Endothelial cell of umbilical vein (primary cell): Measurements from ENCODE around the gene OLFML2A. TPM values are rescaled to one million over a fixed set of nuclear protein-coding genes. Genes with fewer than 3 reads are reported as not detected.

Experiments
- BruUV-seq: library from RNA; stranded (reverse); fragments of 400-500 nt; replicated peaks from 2 replicates; lab custom pipeline; 2021; lab: Mats Ljungman, UMichigan
- CTCF ChIA-PET: fragments of 300-600, 350-600 bp; sonication (Branson Sonifier 250); formaldehyde crosslinking; loops from one replicate; lab custom pipeline; 2021; ENCODE audit warnings: antibody characterized with exemption, inconsistent platforms; lab: Charles Lee
- POLR2A ChIA-PET: fragments of 300-600, 350-600 bp; sonication (Branson Sonifier 250); formaldehyde crosslinking; loops from one replicate; lab custom pipeline; 2021; ENCODE audit warnings: antibody characterized with exemption, inconsistent platforms; lab: Charles Lee
- DNase-seq: peaks from one replicate; pipeline ENCODE4 v3.0.0-alpha.2; 2011; ENCODE audit warnings: low read depth, low spot score
- FAIRE-seq: peaks from 2 replicates; lab custom pipeline; 2011; peaks lifted over from hg19 to GRCh38; lab: Jason Lieb, UNC
- H2AFZ ChIP-seq: 2 replicates; pipeline ENCODE4 v1.6.0; 2012; ENCODE audit warnings: low read depth, low read length, control low read depth, inconsistent platforms
- H3K27ac ChIP-seq: 2 replicates; pipeline ENCODE4 v1.5.1; 2011; ENCODE audit warnings: low read depth, mild to moderate bottlenecking, control low read depth, low read length, moderate library complexity; ENCODE audit not compliant: insufficient read depth
- H3K27me3 ChIP-seq, 2 experiments: 2 replicates each; pipeline versions ENCODE4 v1.6.0 to v1.6.1; 2011; ENCODE audit warnings: low read length in 2 of 2, mixed read lengths in 1 of 2; ENCODE audit not compliant: control insufficient read depth in 2 of 2, insufficient read depth in 2 of 2
- H3K36me3 ChIP-seq, 2 experiments: 2 replicates in 1 of 2; 3 replicates in 1 of 2; pipeline ENCODE4 v1.5.1; 2011; ENCODE audit warnings: low read length in 2 of 2, mild to moderate bottlenecking in 1 of 2, moderate library complexity in 1 of 2; ENCODE audit not compliant: control insufficient read depth in 2 of 2, insufficient read depth in 2 of 2; ENCODE audit errors: extremely low read depth in 1 of 2
- H3K4me1 ChIP-seq: 3 replicates; pipeline ENCODE4 v1.5.1; 2011; ENCODE audit warnings: mild to moderate bottlenecking, low read length; ENCODE audit not compliant: control insufficient read depth, insufficient read depth; ENCODE audit errors: extremely low read depth
- H3K4me2 ChIP-seq: 2 replicates; pipeline ENCODE4 v1.6.1; 2011; ENCODE audit warnings: low read length, control low read depth, mixed read lengths; ENCODE audit not compliant: insufficient read depth
- H3K4me3 ChIP-seq, 3 experiments: fragments of 200-600 bp in 1 of 3; sonication (generic), shearing (Covaris generic) in 1 of 3; replicated peaks in 1 of 3; 2 replicates each; pipeline ENCODE4 v1.5.1; 2011 to 2016; ENCODE audit warnings: control low read depth in 3 of 3, low read length in 3 of 3, mild to moderate bottlenecking in 2 of 3, inconsistent platforms in 1 of 3, low read depth in 1 of 3, moderate library complexity in 1 of 3; ENCODE audit not compliant: insufficient read depth in 1 of 3
- H3K79me2 ChIP-seq: 2 replicates; pipeline ENCODE4 v1.6.0; 2012; ENCODE audit warnings: low read length, inconsistent platforms; ENCODE audit not compliant: control insufficient read depth, insufficient read depth
- H3K9ac ChIP-seq: replicated peaks from 2 replicates; pipeline ENCODE3; 2011; ENCODE audit warnings: low read length, control low read depth; ENCODE audit not compliant: insufficient read depth; ENCODE audit errors: extremely low read depth
- H3K9me1 ChIP-seq: replicated peaks from 3 replicates; pipeline ENCODE4 v1.6.0; 2011; ENCODE audit warnings: mild to moderate bottlenecking, low read length; ENCODE audit not compliant: control insufficient read depth, insufficient read depth; ENCODE audit errors: extremely low read depth
- H3K9me3 ChIP-seq: replicated peaks from 2 replicates; pipeline ENCODE4 v1.5.1; 2012; ENCODE audit warnings: low read length, inconsistent platforms; ENCODE audit not compliant: control insufficient read depth, insufficient read depth
- H4K20me1 ChIP-seq: replicated peaks from 2 replicates; pipeline ENCODE3; 2011; ENCODE audit warnings: mild to moderate bottlenecking, low read length; ENCODE audit not compliant: control insufficient read depth, insufficient read depth; ENCODE audit errors: extremely low read depth
- EZH2 ChIP-seq: IDR thresholded peaks from 2 replicates; pipeline ENCODE4 v1.6.1; 2012; ENCODE audit warnings: borderline replicate concordance, low read depth, mild to moderate bottlenecking, moderate library complexity, low read length, inconsistent platforms; ENCODE audit not compliant: severe bottlenecking
- FOS ChIP-seq: IDR thresholded peaks from 2 replicates; pipeline ENCODE4 v1.6.1; 2011; ENCODE audit warnings: mild to moderate bottlenecking, low read length, moderate library complexity, borderline replicate concordance; ENCODE audit not compliant: insufficient read depth
- GATA2 ChIP-seq: IDR thresholded peaks from 2 replicates; pipeline ENCODE4 v1.7.0; 2011; ENCODE audit warnings: low read depth, mild to moderate bottlenecking, moderate library complexity, mixed read lengths, low read length; ENCODE audit not compliant: insufficient read length, insufficient read depth
- JUN ChIP-seq: IDR thresholded peaks from 2 replicates; pipeline ENCODE4 v1.6.1; 2011; ENCODE audit warnings: borderline replicate concordance, low read depth; ENCODE audit not compliant: insufficient read length, insufficient read depth
- MYC ChIP-seq: IDR thresholded peaks from one replicate; pipeline ENCODE4 v1.6.1; 2011; ENCODE audit warnings: mild to moderate bottlenecking, low read depth, low read length
- POLR2A ChIP-seq: IDR thresholded peaks from 2 replicates; pipeline ENCODE4 v1.6.1; 2012; ENCODE audit warnings: low read depth, mild to moderate bottlenecking, control low read depth, low read length
- POLR2AphosphoS5 ChIP-seq: IDR thresholded peaks from 2 replicates; pipeline ENCODE4 v1.6.1; 2012; ENCODE audit warnings: low read depth, mild to moderate bottlenecking, control low read depth, low read length, moderate library complexity; ENCODE audit not compliant: insufficient read depth
- dilution Hi-C: fragments of 300-500 bp; cut with MboI; formaldehyde crosslinking; loops from one replicate; pipeline ENCODE4 v1.15.0; 2019; ENCODE audit warnings: low sequenced_read_pairs; ENCODE audit not compliant: extremely low pct_ligation_motif_present
- intact Hi-C: fragments of 100-400 bp; cut with micrococcal nuclease; formaldehyde crosslinking; loops from one replicate; pipeline ENCODE4 v1.10.0; 2022
- polyA plus RNA-seq, 4 experiments: library from polyadenylated mRNA; depleted of rRNA in 3 of 4; stranded (reverse) in 3 of 4; unstranded in 1 of 4; fragments of >200 nt; gene quantifications; 2 replicates each; pipeline versions ENCODE4 v1.2.1 to v1.2.3, GENCODE V29; 2011 to 2012; ENCODE audit warnings: missing spikeins in 1 of 4
- total RNA-seq: library from RNA; stranded (reverse); gene quantifications from 2 replicates; pipeline ENCODE4 v1.2.3, GENCODE V29; 2021
- TF ChIP-seq, protein P1 (sequence below): IDR thresholded peaks from 2 replicates; pipeline ENCODE4 v1.6.1; 2011; ENCODE audit not compliant: insufficient read depth, insufficient read length
- TF ChIP-seq, protein P2 (sequence below), 2 donors: IDR thresholded peaks; 1 replicate in 1 of 2; 2 replicates in 1 of 2; pipeline ENCODE4 v1.5.1; 2011; ENCODE audit warnings: low read length in 2 of 2, mild to moderate bottlenecking in 2 of 2, moderate library complexity in 2 of 2, control low read depth in 1 of 2, inconsistent platforms in 1 of 2, low read depth in 1 of 2; ENCODE audit not compliant: insufficient read depth in 1 of 2; ENCODE audit errors: extremely low read depth in 1 of 2

The OLFML2A gene
- total and polyA plus RNA-seq, 2 donors (not counting 3 experiments of a cell fraction or from before 2014, with no cell fraction given): 0.92 to 1.1 TPM

DNA sequence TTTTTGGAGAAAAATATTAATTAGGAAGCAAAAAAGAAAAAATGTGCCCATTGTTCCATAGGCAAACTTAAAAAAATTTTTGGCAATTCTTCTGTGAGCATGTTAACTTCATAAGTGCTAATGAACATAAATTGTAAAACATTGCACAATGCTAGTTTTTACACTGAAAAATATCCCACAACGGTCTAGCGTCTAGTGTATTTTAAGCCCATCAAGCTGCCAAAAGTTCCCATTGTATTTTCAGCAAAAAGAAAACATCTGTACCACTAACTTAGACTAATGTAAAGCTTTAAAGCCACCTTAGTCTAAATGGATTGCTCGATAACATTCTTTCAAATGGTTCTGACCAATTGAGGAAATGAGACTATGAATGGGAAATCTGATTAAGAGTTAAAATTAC lies 8.6 kb upstream of the OLFML2A start:
- Histone ChIP-seq H3K9me3 (no peaks in the 10 kb centered on the region), H3K36me3 (no peaks in the 10 kb centered on the region), H3K9me1 (no peaks in the 10 kb centered on the region), H2AFZ (no peak overlapping the region), H3K79me2 (no peaks in the 10 kb centered on the region), H4K20me1 (peaks cover 2% of the 10 kb centered on the region), H3K4me1 (peaks cover 10% of the 10 kb centered on the region), H3K27ac (no peak overlapping the region), H3K4me3 (no peak overlapping the region), H3K9ac (no peak overlapping the region), H3K27me3 (peaks cover 45 to 65% of the 10 kb centered on the region in 2 experiments), H3K4me2 (no peak overlapping the region)
- TF ChIP-seq MYC (no peak), POLR2AphosphoS5 (no peak), GATA2 (no peak), FOS (no peak), EZH2 (no peak), POLR2A (no peak), JUN (no peak)
- TF ChIP-seq, protein P1, sequence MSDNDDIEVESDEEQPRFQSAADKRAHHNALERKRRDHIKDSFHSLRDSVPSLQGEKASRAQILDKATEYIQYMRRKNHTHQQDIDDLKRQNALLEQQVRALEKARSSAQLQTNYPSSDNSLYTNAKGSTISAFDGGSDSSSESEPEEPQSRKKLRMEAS: no peak
- TF ChIP-seq, protein P2, sequence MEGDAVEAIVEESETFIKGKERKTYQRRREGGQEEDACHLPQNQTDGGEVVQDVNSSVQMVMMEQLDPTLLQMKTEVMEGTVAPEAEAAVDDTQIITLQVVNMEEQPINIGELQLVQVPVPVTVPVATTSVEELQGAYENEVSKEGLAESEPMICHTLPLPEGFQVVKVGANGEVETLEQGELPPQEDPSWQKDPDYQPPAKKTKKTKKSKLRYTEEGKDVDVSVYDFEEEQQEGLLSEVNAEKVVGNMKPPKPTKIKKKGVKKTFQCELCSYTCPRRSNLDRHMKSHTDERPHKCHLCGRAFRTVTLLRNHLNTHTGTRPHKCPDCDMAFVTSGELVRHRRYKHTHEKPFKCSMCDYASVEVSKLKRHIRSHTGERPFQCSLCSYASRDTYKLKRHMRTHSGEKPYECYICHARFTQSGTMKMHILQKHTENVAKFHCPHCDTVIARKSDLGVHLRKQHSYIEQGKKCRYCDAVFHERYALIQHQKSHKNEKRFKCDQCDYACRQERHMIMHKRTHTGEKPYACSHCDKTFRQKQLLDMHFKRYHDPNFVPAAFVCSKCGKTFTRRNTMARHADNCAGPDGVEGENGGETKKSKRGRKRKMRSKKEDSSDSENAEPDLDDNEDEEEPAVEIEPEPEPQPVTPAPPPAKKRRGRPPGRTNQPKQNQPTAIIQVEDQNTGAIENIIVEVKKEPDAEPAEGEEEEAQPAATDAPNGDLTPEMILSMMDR (IDR thresholded peaks at IDR 0.05; ENCODE audit: extremely low read depth in 1 of 2, insufficient read depth in 1 of 2, low read depth in 1 of 2, low read length in 2 of 2): no peak
- dilution Hi-C loops: no loop called here
- DNase-seq (no peak), FAIRE-seq (no peak)
- ChIA-PET POLR2A (no interaction called here), CTCF (interaction anchor here (1.1 to 2.0 kb wide), 4 partner anchors 82 to 217 kb away, joined by 3 to 8 read pairs (median 4); partner anchors contain the start of gene WDR38)
- intact Hi-C loops: loop anchor here (5.0 kb wide), 1 partner anchor 216 kb away; no protein-coding TSS in a partner anchor
- BruUV-seq: no TSS peak
